GM18508 (cell line): ENCODE data around the gene WNT3A.
"Not testable (repeated sequence)": the region's sequence is repeated elsewhere in the genome, so short reads cannot be mapped to it uniquely, and the experiment has no call there.

Source experiments
- ATAC-seq: cut with Tn5 transposase; IDR thresholded peaks from one replicate; pipeline ENCODE4 v1.9.1; 2021; ENCODE audit warnings: moderate number of reproducible peaks; ENCODE audit not compliant: insufficient read depth, unreplicated experiment

Gene WNT3A

GRCh38 chr1:228006786-228007048, at the start of gene WNT3A:
Gene WNT3A (plus strand): TSS chr1:228006998. CDS start chr1:228007129, 131 bp downstream.
- ATAC-seq = no peak

DNA sequence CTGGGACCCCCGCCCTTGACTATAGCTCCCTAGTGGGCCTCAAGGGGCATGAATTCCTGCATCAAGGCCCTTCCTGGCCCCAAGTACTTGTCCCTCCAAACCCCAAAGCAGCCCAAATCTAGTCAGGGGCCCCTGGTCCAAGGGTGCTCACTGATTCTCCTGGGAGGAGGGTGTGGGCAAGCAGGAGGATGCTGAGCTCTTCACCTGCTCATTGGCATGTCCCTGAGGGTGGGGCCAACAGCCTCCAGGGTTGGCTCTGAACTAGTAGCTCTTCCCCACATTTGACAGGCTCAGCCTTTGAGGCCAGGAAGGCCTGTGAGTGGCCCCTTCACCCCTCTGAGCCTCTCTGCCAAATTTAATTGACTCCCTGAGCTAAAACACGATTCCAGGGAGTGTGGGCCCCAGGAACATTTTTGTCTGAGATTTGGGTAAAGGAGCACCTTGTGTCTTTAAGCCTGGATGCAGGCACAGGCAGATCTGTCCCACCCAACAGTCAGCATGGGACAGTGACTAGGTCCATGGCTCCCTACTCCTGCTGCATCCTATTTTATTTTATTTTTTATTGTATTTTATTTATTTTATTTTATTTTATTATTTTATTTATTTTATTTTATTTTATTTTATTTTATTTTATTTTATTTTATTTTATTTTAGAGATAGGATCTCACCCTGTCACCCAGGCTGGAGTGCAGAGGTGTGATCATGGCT, 48.0 kb upstream of the WNT3A start:
- ATAC-seq = no peak

DNA sequence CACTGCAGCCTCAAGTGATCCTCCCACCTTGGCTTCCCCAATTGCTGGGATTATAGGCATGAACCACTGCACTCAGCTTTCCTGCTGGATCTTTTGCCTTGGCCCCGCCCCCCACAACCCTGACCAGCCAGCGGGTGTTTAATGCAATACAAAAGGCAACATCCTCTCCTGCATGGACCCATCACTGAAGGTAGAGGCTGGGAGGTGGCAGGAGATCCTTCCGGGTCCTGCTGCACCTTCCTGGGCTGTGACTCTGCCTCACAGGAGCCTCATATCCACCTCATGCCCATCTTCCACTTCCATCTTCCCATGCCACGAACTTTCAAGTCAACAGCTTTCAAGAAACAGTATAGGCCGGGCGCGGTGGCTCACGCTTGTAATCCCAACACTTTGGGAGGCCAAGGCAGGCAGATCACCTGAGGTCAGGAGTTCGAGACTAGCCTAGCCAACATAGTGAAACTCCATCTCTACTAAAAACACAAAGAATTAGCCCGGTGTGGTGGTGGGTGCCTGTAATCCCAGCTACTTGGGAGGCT, 47.4 kb upstream of the WNT3A start:
- no peak for ATAC-seq

DNA sequence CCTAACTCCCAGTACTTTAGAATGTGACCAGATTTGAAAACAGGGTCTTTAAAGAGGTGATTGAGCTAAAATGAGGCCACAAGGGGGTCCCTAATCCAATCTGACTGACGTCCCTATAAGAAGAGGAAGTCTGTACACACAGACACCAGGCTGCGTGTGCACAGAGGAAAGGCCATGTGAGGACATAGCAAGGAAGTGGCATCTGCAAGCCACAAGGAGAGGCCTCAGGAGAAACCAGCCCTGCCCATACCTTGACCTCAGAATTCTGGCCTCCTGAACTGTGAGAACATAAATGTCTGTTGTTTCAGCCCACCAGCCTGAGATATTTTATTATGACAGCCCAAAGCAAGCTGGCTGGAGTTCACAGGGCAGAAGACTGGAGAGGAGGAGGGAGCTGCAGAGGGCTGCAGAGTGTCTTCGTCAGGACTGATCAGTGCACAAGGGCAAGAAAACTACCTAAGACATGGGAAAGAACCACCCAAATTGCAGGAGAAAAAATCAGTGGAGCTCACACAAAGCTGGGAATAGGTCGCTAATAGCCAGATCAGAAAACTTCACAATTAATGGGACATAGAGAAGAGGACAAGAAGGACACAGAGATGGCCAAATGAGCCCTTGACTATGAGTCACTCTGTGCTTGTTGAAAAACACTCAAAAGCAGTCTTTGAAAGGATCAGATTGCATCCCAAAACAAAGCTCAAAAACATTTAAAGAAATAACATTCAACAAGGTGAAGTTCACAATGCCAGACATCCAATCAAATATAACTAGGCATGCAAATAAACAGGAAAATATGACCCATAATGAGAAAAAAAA, 44.9 kb upstream of the WNT3A start:
- no peak for ATAC-seq

DNA sequence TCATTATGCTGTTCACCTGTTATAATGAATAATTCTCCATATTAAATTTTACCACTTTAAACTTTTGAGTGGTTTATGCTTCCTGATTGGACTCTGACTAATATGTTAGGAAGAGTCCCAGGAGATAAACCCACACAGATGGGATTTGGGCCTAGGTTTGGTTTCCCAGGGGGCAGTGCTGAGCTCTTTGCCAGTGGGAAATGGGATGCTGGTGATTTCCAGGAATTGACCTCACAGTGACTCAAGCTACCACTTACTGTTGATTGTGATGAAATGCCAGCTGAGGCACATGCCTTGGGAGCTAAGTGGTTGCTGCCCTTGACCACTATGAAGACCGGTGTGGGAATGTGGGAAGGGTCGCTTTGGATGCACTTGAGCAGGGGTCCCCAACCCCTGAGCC, 40.1 kb upstream of the WNT3A start:
- ATAC-seq = not testable (repeated sequence)

DNA sequence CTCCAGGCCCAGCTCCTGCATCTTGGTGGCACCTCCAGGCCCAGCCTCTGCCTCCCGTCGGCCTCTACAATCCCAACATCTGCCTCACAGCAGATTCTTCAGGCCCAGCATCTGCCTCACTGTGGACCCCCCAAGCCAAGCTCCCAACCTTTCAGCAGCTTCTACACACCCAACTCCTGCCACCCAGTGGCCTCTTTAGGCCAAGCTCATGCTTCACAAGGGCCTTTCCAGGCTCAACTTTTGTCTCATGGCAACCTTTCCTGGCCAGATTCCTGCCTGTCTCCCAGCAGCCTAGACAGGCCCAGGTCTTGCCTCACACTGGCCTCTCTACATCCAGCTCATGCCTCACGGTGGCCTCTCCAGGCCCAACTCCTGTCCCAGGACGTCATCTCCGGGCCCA, 39.0 kb upstream of the WNT3A start:
- not testable (repeated sequence) for ATAC-seq

- not testable (repeated sequence) for ATAC-seq
Observed at GRCh38 chr1:227970076-227970995, 36.5 kb upstream of the WNT3A start.

- ATAC-seq = not testable (repeated sequence)
Observed at GRCh38 chr1:227971216-227971615, 35.6 kb upstream of the WNT3A start.

- ATAC-seq = not testable (repeated sequence)
Observed at GRCh38 chr1:227971643-227972282, 35.0 kb upstream of the WNT3A start.

- ATAC-seq = not testable (repeated sequence)
Observed at GRCh38 chr1:227972283-227972679, 34.5 kb upstream of the WNT3A start.

DNA sequence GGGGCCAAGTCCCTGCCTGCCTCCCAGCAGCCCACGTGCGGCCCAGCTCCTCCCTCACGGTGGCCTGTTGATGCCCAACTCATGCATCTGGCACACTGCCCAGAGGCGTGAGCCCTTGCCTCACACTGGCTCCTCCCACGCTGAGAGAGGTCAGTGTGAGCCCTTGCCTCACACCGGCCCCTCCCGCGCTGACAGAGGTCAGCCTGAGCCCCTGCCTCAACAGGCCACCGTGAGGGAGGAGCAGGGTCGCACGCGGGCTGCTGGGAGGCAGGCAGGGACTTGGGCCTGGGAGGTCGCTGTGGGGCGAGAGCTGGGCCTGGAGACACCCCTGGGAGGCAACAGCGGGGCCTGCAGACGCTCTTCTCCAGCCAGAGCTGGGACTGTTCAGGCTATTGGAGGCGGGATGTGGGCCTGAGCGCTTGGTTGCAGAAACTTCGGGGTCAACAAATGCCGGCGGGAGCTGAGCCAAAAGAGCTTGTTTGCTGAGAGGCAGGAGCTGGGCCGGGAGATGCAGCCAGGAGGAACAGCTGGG, 33.9 kb upstream of the WNT3A start:
- not testable (repeated sequence) for ATAC-seq

GRCh38 chr1:227973724-227974288, 33.0 kb upstream of the WNT3A start:
- ATAC-seq = not testable (repeated sequence)

DNA sequence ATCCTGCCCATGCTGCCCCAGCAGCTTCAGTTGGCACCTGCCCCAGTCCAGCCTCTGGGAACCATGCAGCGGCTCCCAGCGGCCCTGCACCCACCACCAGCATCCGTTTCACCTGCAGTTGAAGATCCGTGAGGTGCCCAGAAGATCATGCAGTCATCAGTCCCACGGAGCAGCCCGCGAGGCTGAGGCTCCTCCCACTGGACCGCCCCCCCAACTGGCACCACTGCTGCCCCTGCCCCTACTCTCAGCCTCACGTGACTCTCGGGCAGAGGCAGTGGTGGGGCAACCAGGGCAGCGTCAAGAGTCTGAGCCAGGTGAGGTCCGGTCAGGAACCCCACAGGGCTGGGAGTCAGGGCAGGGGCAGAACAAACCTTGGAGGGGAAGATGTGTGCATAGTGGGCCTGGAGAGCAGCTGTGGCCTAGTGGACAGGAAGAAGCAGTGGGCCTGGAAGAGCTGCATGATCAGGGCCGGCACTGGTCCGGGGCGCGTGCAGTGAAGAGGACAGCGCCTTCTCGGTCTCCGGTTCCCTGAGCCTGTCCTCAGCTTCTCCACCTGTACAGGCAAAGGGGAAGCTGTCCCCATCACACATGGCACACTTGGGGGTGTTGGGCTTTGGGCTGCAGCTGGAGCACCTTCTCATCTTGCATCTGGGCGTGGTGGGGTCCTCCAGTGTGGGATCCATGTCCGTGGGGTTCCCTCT, 31.1 kb upstream of the WNT3A start:
- not testable (repeated sequence) for ATAC-seq

GRCh38 chr1:227987181-227987580, 19.6 kb upstream of the WNT3A start:
- no peak for ATAC-seq

DNA sequence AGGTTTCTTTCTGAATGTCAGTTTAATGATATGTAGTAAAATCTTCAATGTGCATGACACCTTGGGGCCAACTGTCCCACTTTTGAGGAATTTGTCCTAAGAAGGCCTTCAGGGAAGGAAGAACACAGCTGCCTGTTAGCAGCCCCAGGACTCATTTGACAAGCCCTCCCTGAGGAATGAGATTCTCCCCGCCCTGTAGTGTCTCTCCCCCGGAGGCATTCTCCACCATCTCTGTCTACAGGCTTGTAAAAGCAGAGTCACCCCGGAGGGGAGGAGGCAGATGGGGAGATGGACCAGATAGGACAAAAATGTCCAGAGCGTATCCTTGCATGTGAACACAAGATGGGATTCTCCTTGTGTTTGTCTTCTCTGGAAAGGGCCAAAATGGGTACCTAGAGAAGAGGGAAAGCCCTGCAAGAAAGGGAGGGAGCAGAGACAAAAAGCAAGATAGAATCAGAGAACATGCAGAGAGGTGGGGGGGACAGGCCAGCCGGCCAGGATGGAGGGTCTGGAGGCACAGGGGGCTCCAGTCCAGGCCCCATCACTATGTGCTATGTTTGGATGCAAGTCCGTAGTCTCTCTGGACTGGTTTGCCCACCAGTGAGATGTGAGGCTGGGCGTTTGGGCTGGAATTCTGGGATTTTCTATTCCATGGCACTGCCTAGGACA, 12.0 kb upstream of the WNT3A start:
- no peak for ATAC-seq

DNA sequence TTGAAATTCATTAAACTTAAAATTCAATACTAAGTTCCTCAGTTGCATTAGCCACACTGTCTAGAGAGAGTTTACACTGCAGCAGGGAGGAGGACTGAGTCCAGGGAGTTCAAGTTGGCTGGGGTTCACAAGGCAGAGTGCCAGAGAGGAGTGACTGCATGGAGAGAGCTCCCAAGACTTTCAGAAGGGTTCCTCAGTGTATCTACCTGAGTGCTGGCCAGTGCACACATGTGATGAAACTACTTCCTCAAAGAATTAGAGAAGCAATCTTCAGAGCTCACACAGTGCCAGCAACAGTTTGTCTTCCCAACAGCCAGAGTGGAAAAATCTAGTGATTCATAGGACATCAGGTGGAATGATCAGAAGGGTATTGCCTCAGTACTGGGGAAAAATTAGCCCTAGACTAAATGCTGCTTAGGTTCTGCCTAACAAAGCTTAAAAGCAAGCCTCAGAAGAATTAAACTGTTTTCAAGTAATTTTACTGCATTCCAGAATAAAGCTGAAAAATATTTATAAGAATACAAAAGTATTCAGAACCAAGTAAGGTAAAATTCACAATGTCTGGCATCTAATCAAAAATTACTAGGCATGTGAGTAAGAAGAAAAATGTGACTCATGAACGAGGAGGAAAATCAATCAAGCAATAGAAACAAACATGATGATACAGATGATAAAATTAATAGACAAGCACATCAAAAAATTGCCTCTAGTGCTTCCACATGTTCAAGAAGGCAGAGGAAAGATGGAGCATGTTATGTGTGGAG, 10.4 kb upstream of the WNT3A start:
- ATAC-seq = no peak

- ATAC-seq = no peak
Observed at GRCh38 chr1:227998374-227999055, 8.3 kb upstream of the WNT3A start.
